Tibial nerve (tissue), 4 donors: Measurements from ENCODE around the gene RNF213. TPM values are rescaled to one million over a fixed set of nuclear protein-coding genes. Genes with fewer than 3 reads are reported as not detected.

Experiments
- DNase-seq, 2 donors: peaks; one replicate each; pipeline ENCODE4 v3.0.0-alpha.2; 2019; ENCODE audit warnings: low spot score in 2 of 2
- H3K27ac ChIP-seq, 4 donors: fragments of 200-600 bp; sonication (generic) in 3 of 4; one replicate each; pipeline ENCODE4 v1.5.1; 2017 to 2019; ENCODE audit warnings: mild to moderate bottlenecking in 1 of 4
- H3K27me3 ChIP-seq, 2 donors: fragments of 200-600 bp; sonication (generic) in 1 of 2; one replicate each; pipeline versions ENCODE4 v1.5.1 to v1.6.0; 2017 to 2019
- H3K36me3 ChIP-seq, 3 donors: fragments of 200-600 bp; sonication (generic); one replicate each; pipeline ENCODE4 v1.5.1; 2018 to 2019
- H3K4me1 ChIP-seq, 4 donors: fragments of 200-600 bp; sonication (generic) in 3 of 4; one replicate each; pipeline ENCODE4 v1.5.1; 2017 to 2019
- H3K4me3 ChIP-seq, 4 donors: fragments of 200-600 bp; sonication (generic) in 3 of 4; one replicate each; pipeline ENCODE4 v1.5.1; 2017 to 2019; ENCODE audit warnings: mild to moderate bottlenecking in 1 of 4, moderate library complexity in 1 of 4
- H3K9me3 ChIP-seq, 4 donors: fragments of 200-600 bp; sonication (generic) in 3 of 4; one replicate each; pipeline ENCODE4 v1.5.1; 2017 to 2019
- CTCF ChIP-seq, 5 experiments: fragments of 200-600 bp in 3 of 5; fragments of 450-650 bp in 2 of 5; sonication (generic) in 3 of 5; IDR thresholded peaks; one replicate each; pipeline ENCODE4 v1.5.1; 2016 to 2019; ENCODE audit warnings: antibody characterized with exemption in 5 of 5, mild to moderate bottlenecking in 3 of 5, moderate library complexity in 2 of 5
- EP300 ChIP-seq, 2 donors: sonication (generic); formaldehyde crosslinking; IDR thresholded peaks; one replicate each; pipeline ENCODE4 v1.6.1; 2017; ENCODE audit warnings: antibody characterized with exemption in 2 of 2, mild to moderate bottlenecking in 1 of 2
- POLR2A ChIP-seq, 2 donors: fragments of 450-650 bp; IDR thresholded peaks; one replicate each; pipeline ENCODE4 v1.6.1; 2017; ENCODE audit warnings: antibody characterized with exemption in 2 of 2, mild to moderate bottlenecking in 2 of 2, moderate library complexity in 2 of 2
- WGBS, 2 donors: methylation state at CpG; one replicate each; pipeline ENCODE4 v1.1.5; 2018; 5-methylcytosine and 5-hydroxymethylcytosine counted together
- total RNA-seq, 4 donors: library from RNA; depleted of rRNA; stranded (reverse); fragments of >200 nt; gene quantifications; one replicate each; pipeline ENCODE4 v1.1.0, GENCODE V29; 2016

The RNF213 gene
- total RNA-seq, 4 donors from 2014 or later, result 107 to 148 (median 119) TPM

- peaks cover 0 to 21% (median 8%) of the 10 kb centered on the region in 4 donors for H3K9me3 ChIP-seq
- H3K36me3 ChIP-seq, result peaks cover 0 to 88% (median 0%) of the 10 kb centered on the region in 3 donors
- no peak overlapping the region for H3K27ac ChIP-seq
- no peak overlapping the region for H3K4me3 ChIP-seq
- TF ChIP-seq POLR2A (IDR thresholded peaks at IDR 0.05) (no peak), EP300 (IDR thresholded peaks at IDR 0.05) (no peak), CTCF (IDR thresholded peaks at IDR 0.05) (no peak)
- H3K4me1 ChIP-seq, result no peaks in the 10 kb centered on the region
- 86 to 92% methylated on average over 14 of the region's 14 CpGs for WGBS, 2 donors
- DNase-seq, result no peak
- no peaks in the 10 kb centered on the region for H3K27me3 ChIP-seq
These were observed 32.2 kb upstream of the RNF213 start for GRCh38 chr17:80228477-80228876.

GRCh38 chr17:80229011-80229410, 31.6 kb upstream of the RNF213 start:
- WGBS, 2 donors, result 91 to 96% methylated on average over 4 of the region's 4 CpGs
- Histone ChIP-seq H3K27ac (no peak overlapping the region), H3K9me3 (peaks cover 0 to 26% (median 8%) of the 10 kb centered on the region in 4 donors), H3K4me1 (no peaks in the 10 kb centered on the region), H3K27me3 (no peaks in the 10 kb centered on the region), H3K4me3 (no peak overlapping the region), H3K36me3 (peaks cover 0 to 93% (median 0%) of the 10 kb centered on the region in 3 donors)
- TF ChIP-seq POLR2A (IDR thresholded peaks at IDR 0.05) (no peak), CTCF (IDR thresholded peaks at IDR 0.05) (no peak), EP300 (IDR thresholded peaks at IDR 0.05) (no peak)
- no peak for DNase-seq

- Histone ChIP-seq H3K36me3 (peaks cover 2 to 99% (median 3%) of the 10 kb centered on the region in 3 donors), H3K27me3 (no peaks in the 10 kb centered on the region)
- no peak for TF ChIP-seq EP300 (IDR thresholded peaks at IDR 0.05)
- no peak for TF ChIP-seq CTCF (IDR thresholded peaks at IDR 0.05)
- no peak for TF ChIP-seq POLR2A (IDR thresholded peaks at IDR 0.05)
These were observed 28.2 kb upstream of the RNF213 start for GRCh38 chr17:80232438-80232837.

GRCh38 chr17:80233202-80233601, 27.4 kb upstream of the RNF213 start:
- Histone ChIP-seq H3K4me3 (no peak overlapping the region), H3K27me3 (no peaks in the 10 kb centered on the region), H3K4me1 (no peaks in the 10 kb centered on the region), H3K9me3 (peaks cover 0 to 32% (median 8%) of the 10 kb centered on the region in 4 donors), H3K27ac (no peak overlapping the region), H3K36me3 (peaks cover 3 to 99% (median 5%) of the 10 kb centered on the region in 3 donors)
- no peak for DNase-seq
- no peak for TF ChIP-seq POLR2A (IDR thresholded peaks at IDR 0.05)
- WGBS, 2 donors, result 98% methylated on average over 3 of the region's 3 CpGs

More at GRCh38 chr17:80232438-80232837, 28.2 kb upstream of the RNF213 start:
- WGBS, 2 donors, result 92 to 97% methylated on average over 1 of the region's 1 CpG
- Histone ChIP-seq H3K4me1 (no peaks in the 10 kb centered on the region), H3K9me3 (peaks cover 0 to 32% (median 8%) of the 10 kb centered on the region in 4 donors), H3K4me3 (no peak overlapping the region), H3K27ac (no peak overlapping the region)
- no peak for DNase-seq

GRCh38 chr17:80236911-80237310, 23.7 kb upstream of the RNF213 start:
- H3K4me1 ChIP-seq, result no peaks in the 10 kb centered on the region
- no peaks in the 10 kb centered on the region for H3K27me3 ChIP-seq
- TF ChIP-seq POLR2A (IDR thresholded peaks at IDR 0.05) (no peak), EP300 (IDR thresholded peaks at IDR 0.05) (no peak), CTCF (IDR thresholded peaks at IDR 0.05) (no peak)
- no peak overlapping the region for H3K4me3 ChIP-seq
- peaks cover 3 to 92% (median 8%) of the 10 kb centered on the region in 3 donors for H3K36me3 ChIP-seq
- H3K27ac ChIP-seq, result no peak overlapping the region
- H3K9me3 ChIP-seq, result peaks cover 0 to 27% (median 8%) of the 10 kb centered on the region in 4 donors
- DNase-seq, result no peak
- 86 to 100% methylated on average over 6 to 17 of the region's 17 CpGs for WGBS, 2 donors

GRCh38 chr17:80237386-80237785, 23.3 kb upstream of the RNF213 start:
- Histone ChIP-seq H3K36me3 (peaks cover 3 to 92% (median 8%) of the 10 kb centered on the region in 3 donors), H3K4me3 (no peak overlapping the region), H3K4me1 (no peaks in the 10 kb centered on the region), H3K27ac (no peak overlapping the region), H3K9me3 (peaks cover 0 to 22% (median 6%) of the 10 kb centered on the region in 4 donors), H3K27me3 (no peaks in the 10 kb centered on the region)
- WGBS, 2 donors, result 93 to 95% methylated on average over 10 of the region's 10 CpGs
- DNase-seq, result no peak
- no peak for TF ChIP-seq CTCF (IDR thresholded peaks at IDR 0.05)
- no peak for TF ChIP-seq EP300 (IDR thresholded peaks at IDR 0.05)
- no peak for TF ChIP-seq POLR2A (IDR thresholded peaks at IDR 0.05)
